ENCODE data around the gene PPM1H.

PPM1H gene

GRCh38 chr12:62787611-62788010 is 147.3 kb downstream of the PPM1H start:
- no peaks in the 10 kb centered on the region for H3K27me3 ChIP-seq (ENCODE audit: control insufficient read depth in 1 of 2, insufficient read depth in 2 of 2, low read length in 2 of 2)
- H3K9ac ChIP-seq (ENCODE audit: low read length): no peak overlapping the region
- no peaks in the 10 kb centered on the region for H3K9me3 ChIP-seq (ENCODE audit: low read length)
- no peak overlapping the region for H3K4me3 ChIP-seq (ENCODE audit: low read depth in 1 of 2, low read length in 2 of 2)
- no peaks in the 10 kb centered on the region for H3K4me1 ChIP-seq (ENCODE audit: insufficient read depth, low read length)
- H3K36me3 ChIP-seq (ENCODE audit: insufficient read depth, low read length): no peaks in the 10 kb centered on the region
- no peak overlapping the region for H3K27ac ChIP-seq (ENCODE audit: low read depth, low read length)

- H3K9me3 ChIP-seq (ENCODE audit: low read length): no peaks in the 10 kb centered on the region
- H3K9ac ChIP-seq (ENCODE audit: low read length): no peak overlapping the region
- no peaks in the 10 kb centered on the region for H3K27me3 ChIP-seq (ENCODE audit: control insufficient read depth in 1 of 2, insufficient read depth in 2 of 2, low read length in 2 of 2)
- no peak overlapping the region for H3K27ac ChIP-seq (ENCODE audit: low read depth, low read length)
- H3K4me1 ChIP-seq (ENCODE audit: insufficient read depth, low read length): no peaks in the 10 kb centered on the region
- no peak overlapping the region for H3K4me3 ChIP-seq (ENCODE audit: low read depth in 1 of 2, low read length in 2 of 2)
- H3K36me3 ChIP-seq (ENCODE audit: insufficient read depth, low read length): no peaks in the 10 kb centered on the region
Observed at GRCh38 chr12:62787023-62787422, 147.9 kb downstream of the PPM1H start.

- no peaks in the 10 kb centered on the region for H3K4me1 ChIP-seq (ENCODE audit: insufficient read depth, low read length)
- H3K9ac ChIP-seq (ENCODE audit: low read length): no peak overlapping the region
- no peaks in the 10 kb centered on the region for H3K9me3 ChIP-seq (ENCODE audit: low read length)
- no peaks in the 10 kb centered on the region for H3K36me3 ChIP-seq (ENCODE audit: insufficient read depth, low read length)
- H3K4me3 ChIP-seq (ENCODE audit: low read depth in 1 of 2, low read length in 2 of 2): no peak overlapping the region
- no peak overlapping the region for H3K27ac ChIP-seq (ENCODE audit: low read depth, low read length)
- no peaks in the 10 kb centered on the region for H3K27me3 ChIP-seq (ENCODE audit: control insufficient read depth in 1 of 2, insufficient read depth in 2 of 2, low read length in 2 of 2)
Observed at GRCh38 chr12:62785941-62786559, 148.9 kb downstream of the PPM1H start.

- no peak overlapping the region for H3K4me3 ChIP-seq (ENCODE audit: low read depth in 1 of 2, low read length in 2 of 2)
- H3K9me3 ChIP-seq (ENCODE audit: low read length): no peaks in the 10 kb centered on the region
- no peak overlapping the region for H3K9ac ChIP-seq (ENCODE audit: low read length)
- H3K36me3 ChIP-seq (ENCODE audit: insufficient read depth, low read length): no peaks in the 10 kb centered on the region
- no peaks in the 10 kb centered on the region for H3K4me1 ChIP-seq (ENCODE audit: insufficient read depth, low read length)
- no peaks in the 10 kb centered on the region for H3K27me3 ChIP-seq (ENCODE audit: control insufficient read depth in 1 of 2, insufficient read depth in 2 of 2, low read length in 2 of 2)
- no peak overlapping the region for H3K27ac ChIP-seq (ENCODE audit: low read depth, low read length)
Observed at GRCh38 chr12:62784576-62784975, 150.4 kb downstream of the PPM1H start.

- no peak overlapping the region for H3K27ac ChIP-seq (ENCODE audit: low read depth, low read length)
- H3K4me1 ChIP-seq (ENCODE audit: insufficient read depth, low read length): no peaks in the 10 kb centered on the region
- H3K4me3 ChIP-seq (ENCODE audit: low read depth in 1 of 2, low read length in 2 of 2): no peak overlapping the region
- H3K27me3 ChIP-seq (ENCODE audit: control insufficient read depth in 1 of 2, insufficient read depth in 2 of 2, low read length in 2 of 2): no peaks in the 10 kb centered on the region
- no peak overlapping the region for H3K9ac ChIP-seq (ENCODE audit: low read length)
- no peaks in the 10 kb centered on the region for H3K36me3 ChIP-seq (ENCODE audit: insufficient read depth, low read length)
- H3K9me3 ChIP-seq (ENCODE audit: low read length): no peaks in the 10 kb centered on the region
Observed at GRCh38 chr12:62783881-62784280, 151.1 kb downstream of the PPM1H start.

- H3K36me3 ChIP-seq (ENCODE audit: insufficient read depth, low read length): no peaks in the 10 kb centered on the region
- H3K27ac ChIP-seq (ENCODE audit: low read depth, low read length): no peak overlapping the region
- no peaks in the 10 kb centered on the region for H3K9me3 ChIP-seq (ENCODE audit: low read length)
- no peak overlapping the region for H3K9ac ChIP-seq (ENCODE audit: low read length)
- no peaks in the 10 kb centered on the region for H3K27me3 ChIP-seq (ENCODE audit: control insufficient read depth in 1 of 2, insufficient read depth in 2 of 2, low read length in 2 of 2)
- H3K4me3 ChIP-seq (ENCODE audit: low read depth in 1 of 2, low read length in 2 of 2): no peak overlapping the region
- H3K4me1 ChIP-seq (ENCODE audit: insufficient read depth, low read length): no peaks in the 10 kb centered on the region
Observed at GRCh38 chr12:62781136-62781880, 153.6 kb downstream of the PPM1H start.

GRCh38 chr12:62779488-62779887 is 155.5 kb downstream of the PPM1H start:
- Histone ChIP-seq H3K4me1 (ENCODE audit: insufficient read depth, low read length) (no peaks in the 10 kb centered on the region), H3K27ac (ENCODE audit: low read depth, low read length) (no peak overlapping the region), H3K27me3 (ENCODE audit: control insufficient read depth in 1 of 2, insufficient read depth in 2 of 2, low read length in 2 of 2) (no peaks in the 10 kb centered on the region), H3K36me3 (ENCODE audit: insufficient read depth, low read length) (no peaks in the 10 kb centered on the region), H3K9me3 (ENCODE audit: low read length) (no peaks in the 10 kb centered on the region), H3K4me3 (ENCODE audit: low read depth in 1 of 2, low read length in 2 of 2) (no peak overlapping the region), H3K9ac (ENCODE audit: low read length) (no peak overlapping the region)

- H3K27me3 ChIP-seq (ENCODE audit: control insufficient read depth in 1 of 2, insufficient read depth in 2 of 2, low read length in 2 of 2): no peaks in the 10 kb centered on the region
- H3K4me1 ChIP-seq (ENCODE audit: insufficient read depth, low read length): no peaks in the 10 kb centered on the region
- no peaks in the 10 kb centered on the region for H3K9me3 ChIP-seq (ENCODE audit: low read length)
- H3K27ac ChIP-seq (ENCODE audit: low read depth, low read length): no peak overlapping the region
- no peak overlapping the region for H3K4me3 ChIP-seq (ENCODE audit: low read depth in 1 of 2, low read length in 2 of 2)
- H3K9ac ChIP-seq (ENCODE audit: low read length): no peak overlapping the region
- no peaks in the 10 kb centered on the region for H3K36me3 ChIP-seq (ENCODE audit: insufficient read depth, low read length)
Observed at GRCh38 chr12:62778187-62778586, 156.8 kb downstream of the PPM1H start.

- Histone ChIP-seq H3K27me3 (ENCODE audit: control insufficient read depth in 1 of 2, insufficient read depth in 2 of 2, low read length in 2 of 2) (no peaks in the 10 kb centered on the region), H3K9ac (ENCODE audit: low read length) (no peak overlapping the region), H3K4me3 (ENCODE audit: low read depth in 1 of 2, low read length in 2 of 2) (no peak overlapping the region), H3K36me3 (ENCODE audit: insufficient read depth, low read length) (no peaks in the 10 kb centered on the region), H3K4me1 (ENCODE audit: insufficient read depth, low read length) (no peaks in the 10 kb centered on the region), H3K27ac (ENCODE audit: low read depth, low read length) (no peak overlapping the region), H3K9me3 (ENCODE audit: low read length) (no peaks in the 10 kb centered on the region)
Observed at GRCh38 chr12:62776997-62777396, 158.0 kb downstream of the PPM1H start.

- Histone ChIP-seq H3K4me3 (ENCODE audit: low read depth in 1 of 2, low read length in 2 of 2) (no peak overlapping the region), H3K27me3 (ENCODE audit: control insufficient read depth in 1 of 2, insufficient read depth in 2 of 2, low read length in 2 of 2) (no peaks in the 10 kb centered on the region), H3K4me1 (ENCODE audit: insufficient read depth, low read length) (no peaks in the 10 kb centered on the region), H3K9me3 (ENCODE audit: low read length) (no peaks in the 10 kb centered on the region), H3K9ac (ENCODE audit: low read length) (no peak overlapping the region), H3K36me3 (ENCODE audit: insufficient read depth, low read length) (no peaks in the 10 kb centered on the region), H3K27ac (ENCODE audit: low read depth, low read length) (no peak overlapping the region)
Observed at GRCh38 chr12:62776575-62776974, 158.4 kb downstream of the PPM1H start.

- Histone ChIP-seq H3K36me3 (ENCODE audit: insufficient read depth, low read length) (no peaks in the 10 kb centered on the region), H3K9me3 (ENCODE audit: low read length) (no peaks in the 10 kb centered on the region), H3K4me3 (ENCODE audit: low read depth in 1 of 2, low read length in 2 of 2) (no peak overlapping the region), H3K4me1 (ENCODE audit: insufficient read depth, low read length) (no peaks in the 10 kb centered on the region), H3K27ac (ENCODE audit: low read depth, low read length) (no peak overlapping the region), H3K9ac (ENCODE audit: low read length) (no peak overlapping the region), H3K27me3 (ENCODE audit: control insufficient read depth in 1 of 2, insufficient read depth in 2 of 2, low read length in 2 of 2) (no peaks in the 10 kb centered on the region)
Observed at GRCh38 chr12:62774794-62775193, 160.2 kb downstream of the PPM1H start.

- no peaks in the 10 kb centered on the region for H3K36me3 ChIP-seq (ENCODE audit: insufficient read depth, low read length)
- H3K9me3 ChIP-seq (ENCODE audit: low read length): no peaks in the 10 kb centered on the region
- no peak overlapping the region for H3K27ac ChIP-seq (ENCODE audit: low read depth, low read length)
- no peak overlapping the region for H3K9ac ChIP-seq (ENCODE audit: low read length)
- no peaks in the 10 kb centered on the region for H3K4me1 ChIP-seq (ENCODE audit: insufficient read depth, low read length)
- no peak overlapping the region for H3K4me3 ChIP-seq (ENCODE audit: low read depth in 1 of 2, low read length in 2 of 2)
- H3K27me3 ChIP-seq (ENCODE audit: control insufficient read depth in 1 of 2, insufficient read depth in 2 of 2, low read length in 2 of 2): no peaks in the 10 kb centered on the region
Observed at GRCh38 chr12:62772416-62772955, 162.5 kb downstream of the PPM1H start.

All from muscle layer of colon (tissue), 2 donors.